ENCODE measurements around the gene CPA1.

DNA sequence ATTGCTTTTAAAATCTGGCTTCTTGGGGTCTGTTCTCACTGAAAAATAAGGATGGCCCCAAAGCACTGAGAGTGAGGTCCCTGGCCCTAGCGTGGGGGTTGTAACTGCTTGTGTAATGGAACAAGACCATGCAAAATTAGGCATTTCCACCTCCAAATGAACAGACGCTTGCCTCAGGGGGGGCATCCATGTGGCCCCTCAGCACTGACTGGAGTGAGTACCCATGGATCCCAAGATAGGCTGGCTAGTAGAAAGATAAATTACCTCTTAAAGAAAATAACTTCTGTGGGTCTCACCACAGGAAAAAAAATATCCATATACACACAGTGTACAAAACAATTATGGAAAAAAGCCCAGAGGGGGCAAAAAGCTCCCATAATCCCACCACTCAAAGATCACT, 15.2 kb upstream of the CPA1 start:
- TF ChIP-seq ETV6 (CRISPR knock-in tag; IDR thresholded peaks at IDR 0.05), result no peak
- TF ChIP-seq, protein P1, sequence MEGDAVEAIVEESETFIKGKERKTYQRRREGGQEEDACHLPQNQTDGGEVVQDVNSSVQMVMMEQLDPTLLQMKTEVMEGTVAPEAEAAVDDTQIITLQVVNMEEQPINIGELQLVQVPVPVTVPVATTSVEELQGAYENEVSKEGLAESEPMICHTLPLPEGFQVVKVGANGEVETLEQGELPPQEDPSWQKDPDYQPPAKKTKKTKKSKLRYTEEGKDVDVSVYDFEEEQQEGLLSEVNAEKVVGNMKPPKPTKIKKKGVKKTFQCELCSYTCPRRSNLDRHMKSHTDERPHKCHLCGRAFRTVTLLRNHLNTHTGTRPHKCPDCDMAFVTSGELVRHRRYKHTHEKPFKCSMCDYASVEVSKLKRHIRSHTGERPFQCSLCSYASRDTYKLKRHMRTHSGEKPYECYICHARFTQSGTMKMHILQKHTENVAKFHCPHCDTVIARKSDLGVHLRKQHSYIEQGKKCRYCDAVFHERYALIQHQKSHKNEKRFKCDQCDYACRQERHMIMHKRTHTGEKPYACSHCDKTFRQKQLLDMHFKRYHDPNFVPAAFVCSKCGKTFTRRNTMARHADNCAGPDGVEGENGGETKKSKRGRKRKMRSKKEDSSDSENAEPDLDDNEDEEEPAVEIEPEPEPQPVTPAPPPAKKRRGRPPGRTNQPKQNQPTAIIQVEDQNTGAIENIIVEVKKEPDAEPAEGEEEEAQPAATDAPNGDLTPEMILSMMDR (IDR thresholded peaks at IDR 0.05), result no peak
- TF ChIP-seq JAZF1 (CRISPR knock-in tag; IDR thresholded peaks at IDR 0.05), result no peak
- no peak for TF ChIP-seq NR1H2 (CRISPR knock-in tag; IDR thresholded peaks at IDR 0.05)
- TF ChIP-seq, protein P2, sequence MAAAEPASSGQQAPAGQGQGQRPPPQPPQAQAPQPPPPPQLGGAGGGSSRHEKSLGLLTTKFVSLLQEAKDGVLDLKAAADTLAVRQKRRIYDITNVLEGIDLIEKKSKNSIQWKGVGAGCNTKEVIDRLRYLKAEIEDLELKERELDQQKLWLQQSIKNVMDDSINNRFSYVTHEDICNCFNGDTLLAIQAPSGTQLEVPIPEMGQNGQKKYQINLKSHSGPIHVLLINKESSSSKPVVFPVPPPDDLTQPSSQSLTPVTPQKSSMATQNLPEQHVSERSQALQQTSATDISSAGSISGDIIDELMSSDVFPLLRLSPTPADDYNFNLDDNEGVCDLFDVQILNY (CRISPR knock-in tag; IDR thresholded peaks at IDR 0.05), result no peak
- TF ChIP-seq, protein P3, sequence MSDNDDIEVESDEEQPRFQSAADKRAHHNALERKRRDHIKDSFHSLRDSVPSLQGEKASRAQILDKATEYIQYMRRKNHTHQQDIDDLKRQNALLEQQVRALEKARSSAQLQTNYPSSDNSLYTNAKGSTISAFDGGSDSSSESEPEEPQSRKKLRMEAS (CRISPR knock-in tag; IDR thresholded peaks at IDR 0.05), result no peak

All from WTC11 (cell line).